ENCODE measurements around the gene GLS2.

GRCh38 chr12:56454557-56454956 lies 33.4 kb downstream of the GLS2 start, which contains the start of gene MIP:
- TF ChIP-seq CTCF (IDR thresholded peaks at IDR 0.05; ENCODE audit: low read depth, low read length, missing input control): no peak
- TF ChIP-seq SP1 (IDR thresholded peaks at IDR 0.05): no peak

Measured in liver (tissue), 3 donors.